NCI-H526 treated with DMSO at 0.1 percent for 48 hours (cell line): ENCODE data around the gene PHF23.

ENCODE experiments used
- DNase-seq: peaks from one replicate; lab custom pipeline; 2025; lab: John Stamatoyannopoulos, UW

PHF23 gene

GRCh38 chr17:7203391-7203790 lies 35.9 kb downstream of the PHF23 start:
- DNase-seq: no peak

- no peak for DNase-seq
These were observed 42.4 kb downstream of the PHF23 start for GRCh38 chr17:7196651-7197401.

- no peak for DNase-seq
These were observed 43.3 kb downstream of the PHF23 start for GRCh38 chr17:7195971-7196370.

- DNase-seq: no peak
These were observed 46.9 kb downstream of the PHF23 start for GRCh38 chr17:7192271-7192937.

- DNase-seq: no peak
These were observed 47.5 kb downstream of the PHF23 start for GRCh38 chr17:7191571-7192270.

- no peak for DNase-seq
These were observed 48.2 kb downstream of the PHF23 start for GRCh38 chr17:7191069-7191468.

GRCh38 chr17:7190276-7190917 lies 48.9 kb downstream of the PHF23 start:
- DNase-seq: no peak

GRCh38 chr17:7186241-7186640 lies 53.0 kb downstream of the PHF23 start:
- no peak for DNase-seq
